ENCODE data around the gene PUM2.
"Not testable (repeated sequence)": the region's sequence is repeated elsewhere in the genome, so short reads cannot be mapped to it uniquely, and the experiment has no call there.

PUM2 gene

DNA sequence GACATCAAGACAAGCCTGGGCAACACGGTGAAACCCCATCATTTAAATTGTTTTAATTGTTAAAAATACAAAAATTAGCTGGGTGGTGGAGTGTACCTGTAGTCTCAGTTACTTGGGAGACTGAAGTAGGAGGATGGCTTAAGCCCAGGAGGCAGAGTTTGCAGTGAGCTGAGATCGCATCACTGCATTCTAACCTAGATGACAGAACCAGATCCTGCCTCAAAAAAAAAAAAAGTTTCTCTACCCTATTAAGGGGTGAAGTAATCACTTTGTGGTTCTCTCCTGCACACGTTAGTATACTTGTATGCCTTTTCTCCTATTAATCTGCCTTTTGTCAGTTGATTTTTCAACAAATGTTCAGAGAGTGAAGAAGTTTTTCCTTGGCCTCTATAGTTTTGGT is 18.1 kb upstream of the PUM2 start:
- no peak for DNase-seq

DNA sequence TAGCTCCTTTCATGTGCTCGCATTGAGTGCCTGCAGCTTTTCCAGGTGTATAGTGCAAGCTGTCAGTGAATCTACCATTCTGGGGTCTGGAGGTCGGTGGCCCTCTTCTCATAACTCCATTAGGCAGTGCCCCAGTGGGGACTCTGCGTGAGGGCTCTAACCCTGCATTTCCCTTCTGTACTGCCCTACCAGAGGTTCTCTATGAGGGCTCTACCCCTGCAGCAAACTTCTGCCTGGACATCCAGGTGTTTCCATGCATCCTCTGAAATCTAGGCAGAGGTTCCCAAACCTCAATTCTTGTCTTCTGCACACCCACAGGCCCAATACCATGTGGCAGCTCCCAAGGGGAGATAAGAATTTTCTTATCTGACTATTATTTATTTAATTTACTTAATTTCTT is 17.3 kb upstream of the PUM2 start:
- DNase-seq = not testable (repeated sequence)

DNA sequence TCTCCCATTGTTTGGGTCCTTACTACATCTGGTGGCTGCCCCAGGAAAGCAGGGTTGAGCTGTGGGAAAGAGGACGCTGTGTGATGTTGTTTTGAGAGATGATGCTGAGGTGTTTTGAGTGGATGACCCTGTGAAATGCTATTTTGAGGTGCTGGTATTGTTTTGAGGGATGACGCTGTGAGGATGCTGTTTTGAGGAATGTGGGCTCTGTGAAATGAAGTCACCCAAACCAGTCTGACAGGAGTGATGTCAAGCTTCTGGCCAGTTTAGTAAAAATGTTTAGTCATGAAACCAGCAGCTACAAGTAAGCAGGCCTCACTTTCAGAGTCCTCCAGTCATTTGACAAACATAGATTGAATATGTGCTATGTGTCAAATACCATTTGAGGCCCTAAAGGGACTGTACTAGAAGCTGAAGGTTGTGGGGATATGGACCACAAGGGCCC is 16.1 kb upstream of the PUM2 start:
- no peak for DNase-seq

DNA sequence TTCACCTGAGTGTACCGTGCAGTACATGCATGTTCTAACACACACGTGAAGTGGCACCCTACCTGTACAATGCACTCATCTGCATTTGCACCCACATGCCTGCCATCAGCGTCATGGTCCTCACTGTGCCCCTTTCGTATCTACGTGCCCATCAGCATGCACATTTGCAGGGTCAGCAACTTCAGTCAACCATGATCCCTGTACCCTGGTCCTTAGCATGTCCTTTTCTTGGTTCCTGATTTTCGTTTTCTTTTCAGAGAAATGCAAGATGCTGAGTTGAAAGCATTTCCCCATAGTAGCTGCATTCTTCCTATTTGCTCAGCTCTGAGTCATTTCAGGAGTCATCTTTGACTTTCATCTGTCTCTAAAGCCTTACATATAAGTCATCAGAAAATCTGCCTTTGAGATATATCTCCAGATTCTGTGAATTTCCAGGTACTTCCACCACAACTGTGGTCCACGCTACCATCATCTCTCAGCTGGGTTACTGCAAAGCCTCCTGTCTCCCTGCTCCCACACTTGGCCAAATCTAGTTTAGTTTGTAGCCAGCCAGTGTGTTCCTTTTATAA is 14.7 kb upstream of the PUM2 start:
- no peak for DNase-seq

DNA sequence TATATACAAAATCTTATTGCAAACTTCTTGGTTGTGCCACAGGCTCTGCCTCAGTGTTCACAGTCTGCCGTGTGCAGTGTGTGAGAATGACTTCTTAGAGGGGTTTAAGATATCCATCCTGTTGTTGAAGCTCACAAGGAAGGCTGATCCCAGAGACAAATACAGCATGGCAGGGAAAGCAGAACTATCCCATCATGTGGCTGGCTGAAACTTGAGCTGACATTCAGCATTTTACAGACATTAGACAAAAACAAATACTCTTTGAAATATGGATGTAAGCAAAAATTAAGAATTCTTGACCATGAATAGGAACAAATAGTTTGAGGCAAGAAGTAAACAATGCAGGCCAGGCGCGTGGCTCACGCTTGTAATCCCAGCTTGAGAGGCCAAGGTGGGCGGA is 12.9 kb upstream of the PUM2 start:
- no peak for DNase-seq

DNA sequence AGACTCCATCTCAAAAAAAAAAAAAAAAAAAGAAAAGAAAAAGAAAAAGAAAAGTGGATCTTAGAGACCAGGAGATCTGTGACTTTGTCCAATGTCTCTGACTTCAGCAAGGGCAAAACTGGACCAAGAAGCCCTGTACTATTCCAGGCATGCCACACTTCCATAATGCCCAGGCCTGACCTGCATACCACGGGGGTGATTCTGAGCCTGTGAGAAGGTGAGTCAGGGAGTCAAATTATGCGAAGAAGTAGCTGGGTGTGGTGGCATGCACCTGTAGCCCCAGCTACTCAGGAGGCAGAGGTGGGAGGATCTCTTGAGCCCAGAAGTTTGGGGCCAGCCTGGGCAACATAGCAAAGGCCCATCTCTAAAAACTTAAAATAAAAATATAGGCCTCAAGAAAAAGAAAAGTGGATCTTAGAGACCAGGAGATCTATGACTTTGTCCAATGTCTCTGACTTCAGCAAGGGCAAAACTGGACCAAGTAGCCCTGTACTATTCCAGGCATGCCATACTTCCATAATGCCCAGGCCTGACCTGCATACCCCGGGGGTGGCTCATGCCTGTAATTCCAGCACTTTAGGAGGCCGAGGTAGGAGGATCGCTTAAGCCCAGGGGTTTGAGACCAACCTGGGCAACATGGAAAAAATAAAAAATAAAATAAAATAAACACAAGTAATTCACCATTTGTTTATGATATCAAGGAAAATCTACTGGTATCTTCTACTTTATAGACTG is 12.2 kb upstream of the PUM2 start:
- DNase-seq = no peak

DNA sequence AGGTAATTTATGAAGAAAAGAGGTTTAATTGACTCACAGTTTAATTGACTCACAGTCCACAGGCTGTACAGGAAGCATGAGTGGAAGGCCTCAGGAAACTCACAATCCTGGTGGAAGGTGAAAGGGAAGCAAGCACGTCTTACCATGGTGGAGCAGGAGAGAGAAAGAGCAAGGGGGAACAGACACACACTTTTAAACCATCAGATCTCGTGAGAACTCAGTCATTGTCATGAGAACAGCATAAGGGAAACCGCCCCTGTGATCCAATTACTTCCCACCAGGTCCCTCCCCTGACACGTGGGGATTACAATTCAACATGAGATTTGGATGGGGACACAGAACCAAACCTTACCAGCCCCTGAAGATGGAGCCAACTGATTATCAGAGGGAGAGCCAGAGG is 11.2 kb upstream of the PUM2 start:
- DNase-seq = no peak

DNA sequence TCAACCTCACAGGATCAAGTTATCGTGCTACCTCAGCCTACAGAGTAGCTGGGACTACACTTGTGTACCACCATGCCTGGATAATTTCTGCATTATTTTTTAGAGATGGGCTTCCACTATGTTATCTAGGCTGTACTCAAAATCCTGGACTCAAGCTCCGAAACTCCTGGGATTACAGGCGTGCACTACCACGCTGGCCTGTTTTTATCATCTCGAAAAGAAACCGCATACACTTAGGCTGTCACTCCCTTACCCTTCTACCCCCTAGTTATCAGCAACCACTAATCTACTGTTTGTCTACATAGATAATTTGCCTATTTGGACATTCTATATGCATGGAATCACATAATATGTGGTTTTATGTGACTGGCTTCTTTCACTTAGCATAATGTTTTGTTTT is 8.5 kb upstream of the PUM2 start:
- peak; percentile 37 for DNase-seq

DNA sequence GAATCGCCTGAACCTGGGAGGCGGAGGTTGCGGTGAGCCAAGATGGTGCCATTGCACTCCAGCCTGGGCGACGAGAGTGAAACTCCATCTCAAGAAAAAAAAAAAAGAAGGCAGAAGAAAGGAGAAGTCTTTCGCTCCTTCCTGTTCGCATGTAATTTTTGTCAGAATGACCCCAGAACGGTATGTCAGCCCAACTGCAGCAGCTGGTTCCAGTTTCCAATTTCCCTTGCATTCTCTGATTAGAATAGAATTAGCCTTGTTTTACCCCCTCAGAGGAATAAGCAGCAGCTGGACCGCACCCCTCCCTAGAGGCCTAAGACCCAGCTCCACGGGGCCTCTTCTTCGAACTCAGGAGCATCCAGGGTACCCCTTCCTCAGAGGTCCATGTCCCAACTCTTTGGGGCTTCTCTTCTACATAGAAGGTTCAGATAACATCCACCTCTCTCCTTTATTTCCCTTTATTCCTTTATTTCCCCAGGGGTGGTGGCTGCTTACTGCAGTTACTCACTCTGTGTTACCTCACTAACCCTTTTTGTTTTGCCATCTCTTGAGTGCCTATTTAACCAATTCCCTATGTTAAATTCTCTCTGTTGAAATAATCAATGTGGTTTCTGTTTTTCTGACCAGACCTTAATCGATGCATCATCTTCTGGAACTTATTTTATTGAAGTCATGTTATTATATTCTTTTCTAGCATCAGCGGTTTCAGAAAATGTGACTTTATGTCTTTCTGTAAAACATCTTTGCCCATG is 7.2 kb upstream of the PUM2 start:
- DNase-seq = no peak

DNA sequence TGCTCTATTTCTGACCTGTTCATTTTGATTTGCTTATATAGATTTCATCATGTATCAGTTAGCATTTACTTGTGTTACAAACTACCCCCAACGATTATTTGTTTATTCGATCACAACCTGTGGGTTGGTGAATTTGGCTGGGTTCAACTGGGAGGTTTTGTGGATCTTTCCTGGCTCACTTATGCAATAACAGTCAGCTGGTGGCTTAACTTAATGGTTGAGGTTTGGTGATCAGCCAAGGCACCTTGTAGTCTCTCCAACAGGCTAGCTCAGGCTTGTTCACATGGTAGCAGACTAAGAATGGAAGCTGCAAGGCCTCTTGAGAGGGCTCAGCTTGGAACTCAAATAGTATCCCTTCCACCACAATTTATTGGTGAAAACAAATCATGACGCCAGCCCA is 5.4 kb upstream of the PUM2 start:
- DNase-seq = peak; percentile 63

DNA sequence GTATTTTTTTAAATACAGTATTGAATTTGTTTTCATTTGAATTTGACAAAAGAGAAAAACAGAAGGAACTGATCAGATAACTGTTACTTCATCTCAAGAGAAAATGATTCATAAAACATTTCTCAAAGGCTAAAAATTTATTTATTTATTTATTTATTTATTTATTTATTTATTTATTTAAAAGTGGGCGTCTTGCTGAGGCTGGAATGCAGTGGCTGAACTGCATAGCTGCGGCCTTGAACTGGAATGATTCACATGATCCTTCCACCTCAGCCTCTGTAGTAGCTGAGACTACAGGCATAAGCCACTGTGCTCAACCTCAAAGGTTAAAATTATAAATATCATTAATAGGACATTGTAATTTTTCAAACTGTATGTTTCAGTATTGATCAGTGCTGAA is 4.5 kb upstream of the PUM2 start:
- DNase-seq = no peak

DNA sequence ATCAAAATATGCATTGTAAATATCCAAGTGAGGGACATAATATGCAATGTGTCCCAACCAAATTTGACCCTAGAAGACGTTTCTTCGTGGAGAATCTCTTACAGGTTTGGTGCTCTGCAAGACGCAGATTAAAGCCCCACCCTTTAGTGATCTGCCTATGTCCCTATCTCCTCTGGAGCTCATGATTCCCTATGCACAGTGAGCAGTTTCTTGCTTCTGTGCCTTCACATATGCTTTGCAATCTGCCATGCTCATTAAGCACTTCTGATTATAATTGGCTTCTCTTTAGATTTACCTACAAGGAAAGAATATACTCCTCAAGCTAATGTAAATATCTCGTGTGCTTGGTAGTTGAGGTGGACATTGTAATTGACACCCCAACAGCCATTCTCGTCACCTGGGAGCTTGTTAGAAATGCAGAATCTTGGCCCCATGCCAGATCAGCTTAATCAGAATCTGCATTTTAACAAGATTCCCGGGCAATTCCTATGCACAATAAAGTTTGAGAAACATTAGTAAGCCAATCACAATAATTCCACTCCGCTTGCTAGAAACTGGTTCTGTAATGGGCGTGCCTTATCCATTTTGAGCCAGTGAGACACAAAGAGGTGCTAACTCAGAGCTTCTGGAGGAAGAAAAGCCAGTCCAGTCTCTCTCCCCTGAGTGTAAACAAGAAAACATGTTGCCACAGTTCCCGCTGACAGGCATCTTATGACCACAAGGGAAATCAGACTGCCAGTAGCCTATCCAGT is 2.8 kb upstream of the PUM2 start:
- DNase-seq = peak; percentile 34

DNA sequence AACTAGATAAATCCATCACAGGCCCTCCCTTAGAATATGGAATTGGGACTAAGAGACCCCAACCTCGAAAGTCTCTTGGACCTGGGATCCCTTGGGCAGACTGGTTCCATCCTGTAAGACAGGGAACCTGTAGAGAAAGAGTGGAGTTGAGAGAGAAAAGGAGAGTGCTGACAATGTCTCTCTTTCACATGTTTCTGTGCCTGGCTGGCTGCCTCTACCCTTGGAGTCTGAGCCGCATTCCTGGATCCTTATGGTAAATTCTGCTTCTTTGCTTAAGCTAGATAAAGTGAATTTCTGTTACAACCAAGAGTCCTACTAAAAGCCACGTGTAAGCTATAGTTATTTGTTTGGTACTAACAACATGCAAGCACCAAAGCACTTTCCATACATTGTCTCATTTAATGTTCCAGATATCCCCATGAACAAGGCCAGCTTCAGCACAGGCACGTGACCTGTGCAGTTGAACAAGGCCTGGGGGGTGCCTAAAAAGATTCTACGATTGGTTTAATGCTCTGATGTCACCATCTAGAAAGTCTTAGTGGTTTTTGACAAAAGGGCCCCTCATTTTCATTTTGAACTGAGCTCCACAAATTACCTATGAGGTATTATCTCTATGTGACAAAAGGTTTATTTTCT is 2.1 kb upstream of the PUM2 start:
- no peak for DNase-seq

DNA sequence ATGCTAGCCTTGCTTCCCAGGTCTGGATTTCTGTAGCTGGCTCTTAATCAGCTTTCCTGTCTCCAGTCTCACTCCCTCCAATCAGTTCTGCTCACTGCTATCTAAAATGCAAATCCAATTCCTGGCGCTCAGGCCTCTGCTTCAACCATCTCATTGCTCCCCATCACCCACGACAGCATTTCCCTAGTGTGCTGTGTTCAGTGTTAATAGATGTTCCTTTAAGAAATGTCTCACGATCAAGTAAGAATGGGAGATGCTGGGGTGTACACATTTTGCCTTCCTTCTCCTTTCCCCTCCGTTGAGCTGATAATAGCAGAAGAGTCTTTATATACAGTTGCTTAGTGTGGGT is 1.6 kb upstream of the PUM2 start:
- peak; percentile 37 for DNase-seq

DNA sequence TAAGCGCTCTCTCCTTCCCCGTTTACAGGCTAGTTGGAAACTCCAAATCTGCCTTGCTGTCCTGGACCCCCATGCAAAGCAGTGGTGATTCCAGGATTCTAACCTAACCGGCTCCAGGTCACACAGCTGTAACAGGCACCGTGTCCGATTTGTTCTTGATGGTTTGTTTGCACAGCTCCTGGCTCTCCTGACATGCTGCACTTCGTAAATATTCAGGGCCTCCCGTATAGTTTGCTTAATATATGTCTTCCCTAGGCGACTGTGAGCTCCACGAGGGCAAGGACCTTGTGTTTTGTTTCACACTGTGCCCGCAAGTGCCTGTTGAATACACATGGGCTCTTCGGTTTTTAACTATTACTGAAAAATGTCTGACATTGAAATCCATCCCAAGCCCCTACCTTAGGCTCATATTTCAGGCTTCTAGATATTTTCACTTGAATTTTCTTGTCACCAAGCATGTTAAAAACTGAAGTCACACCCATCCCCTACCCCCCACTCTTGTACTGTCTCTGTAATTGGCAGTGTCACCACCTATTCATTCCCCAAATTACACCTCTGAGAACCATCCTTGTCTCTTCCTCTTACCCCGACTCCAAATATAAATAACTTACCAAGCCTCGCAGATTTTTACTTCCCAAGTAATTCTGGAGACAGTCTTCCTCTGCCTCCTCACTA is 1.0 kb upstream of the PUM2 start:
- no peak for DNase-seq

DNA sequence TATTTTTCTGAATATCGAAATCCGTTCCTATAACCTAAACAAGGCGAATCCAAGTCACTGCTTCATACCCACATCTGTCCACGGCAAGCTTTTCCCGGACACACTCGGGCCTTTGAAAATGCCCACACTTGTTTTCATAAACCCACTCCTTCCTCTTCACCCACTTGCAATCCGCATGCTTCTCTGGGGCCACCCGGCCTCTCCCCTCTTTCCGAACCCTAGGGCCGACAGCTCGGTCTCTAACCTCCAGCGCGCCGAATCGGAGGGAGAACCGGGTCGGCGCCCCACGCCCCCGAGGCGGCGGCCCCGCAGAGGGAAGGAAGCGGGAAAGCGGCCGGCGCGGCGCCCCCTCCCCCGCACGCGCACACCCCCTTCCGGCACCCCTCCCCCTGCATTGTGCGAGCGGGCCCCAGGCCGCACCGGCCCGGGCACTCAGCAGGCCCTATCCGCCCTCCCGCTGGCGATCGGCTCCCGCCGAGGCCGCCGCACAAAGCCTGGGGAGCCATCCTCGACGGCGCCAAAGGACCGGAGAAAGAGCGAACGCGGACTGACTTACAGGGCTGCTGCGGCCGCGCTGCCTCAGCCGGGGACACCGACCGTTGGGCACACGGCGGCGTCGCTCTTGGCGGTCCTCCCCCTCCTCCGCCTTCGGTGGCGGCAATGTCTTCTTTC is 467 bp downstream of the PUM2 start:
- peak; percentile 79 for DNase-seq

DNA sequence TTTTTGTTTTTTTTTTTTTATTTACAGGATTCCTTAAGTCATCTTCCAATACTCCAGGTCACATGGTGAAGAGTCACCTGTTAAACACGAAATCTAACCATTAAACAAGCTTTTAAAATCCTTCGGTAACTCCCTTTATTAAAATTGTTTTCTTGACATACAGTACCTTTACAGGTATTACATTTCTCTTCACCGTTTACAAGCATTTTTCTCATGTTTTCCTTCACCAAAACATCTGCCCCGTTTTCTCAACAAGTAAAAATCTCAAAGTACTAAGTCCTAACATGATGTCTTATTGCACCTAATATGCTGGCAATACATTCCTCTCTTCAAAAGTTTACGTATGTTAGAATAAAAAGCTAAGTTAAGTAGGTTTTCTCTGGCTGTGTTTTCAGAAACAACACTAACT is 1.1 kb downstream of the PUM2 start:
- DNase-seq = peak; percentile 46

DNA sequence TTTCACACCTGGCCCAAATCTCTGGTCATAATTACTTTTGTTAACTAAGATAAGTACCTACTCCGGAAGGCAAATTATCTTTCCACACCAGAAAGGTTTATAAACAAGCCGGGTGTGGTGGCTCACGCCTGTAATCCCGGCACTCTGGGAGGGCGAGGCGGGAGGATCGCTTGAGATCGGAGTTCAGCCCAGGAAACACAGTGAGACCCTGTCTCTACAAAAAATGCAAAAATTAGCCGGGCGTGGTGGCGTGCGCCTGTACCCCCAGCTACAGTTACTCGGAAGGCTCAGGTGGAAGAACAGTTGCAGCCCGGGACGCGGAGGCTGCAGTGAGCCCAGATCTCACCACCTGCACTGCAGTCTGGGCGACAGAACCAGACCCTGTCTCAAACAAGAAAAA is 2.1 kb downstream of the PUM2 start:
- no peak for DNase-seq

DNA sequence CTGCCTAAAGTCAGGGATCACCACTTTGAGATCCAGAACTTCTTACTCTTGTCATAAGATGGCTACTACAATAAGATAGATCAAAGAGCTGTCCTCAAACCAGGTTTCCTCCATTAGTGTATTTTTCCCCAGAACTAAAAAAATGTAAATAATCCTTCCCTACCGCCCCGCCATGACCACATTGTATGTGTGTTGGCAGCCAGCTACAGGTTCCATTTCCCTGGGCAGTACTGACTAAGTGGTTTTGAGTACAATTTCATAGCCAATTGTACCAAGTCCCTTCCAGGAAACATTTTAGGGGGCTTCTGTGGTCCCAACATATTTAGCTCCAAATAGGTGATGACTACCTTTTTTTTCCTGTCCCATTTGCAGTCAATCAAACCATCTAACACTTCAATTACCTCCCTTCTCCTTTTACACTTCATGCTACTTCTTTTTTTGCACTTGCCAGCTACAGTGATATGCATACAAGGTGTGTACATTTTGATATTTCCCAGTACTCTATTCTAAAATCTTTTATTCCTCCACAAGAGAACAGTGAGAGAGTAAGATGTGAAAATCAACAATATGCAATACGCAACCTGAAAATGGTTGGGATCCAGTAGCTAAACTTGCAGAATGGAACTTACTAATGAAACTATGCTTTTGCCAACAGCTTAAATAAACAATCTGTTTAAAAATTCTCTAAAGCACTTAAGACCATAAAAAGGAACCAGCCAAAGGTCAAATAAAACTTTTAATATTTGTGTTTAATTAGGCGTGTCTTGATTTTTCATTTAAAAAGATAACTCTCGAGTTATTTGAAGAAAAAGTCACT is 3.9 kb downstream of the PUM2 start:
- no peak for DNase-seq

DNA sequence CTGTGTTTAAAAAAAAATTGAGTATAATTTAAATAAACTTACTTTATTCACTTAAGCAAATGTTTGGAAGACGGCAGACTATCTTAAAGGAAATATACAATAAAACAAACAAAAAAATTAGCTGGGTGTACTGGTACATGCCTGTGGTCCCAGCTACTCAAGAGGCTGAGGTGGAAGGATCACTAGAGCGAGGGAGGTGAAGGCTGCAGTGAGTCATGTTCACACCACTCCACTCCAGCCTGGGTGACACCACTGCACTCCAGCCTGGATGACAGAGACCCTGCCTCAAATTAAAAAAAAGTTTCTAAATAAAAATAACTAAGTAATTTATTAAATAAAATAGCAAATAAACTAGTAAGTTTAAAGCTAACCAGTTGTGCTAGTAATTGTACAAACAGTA is 7.5 kb downstream of the PUM2 start:
- no peak for DNase-seq

DNA sequence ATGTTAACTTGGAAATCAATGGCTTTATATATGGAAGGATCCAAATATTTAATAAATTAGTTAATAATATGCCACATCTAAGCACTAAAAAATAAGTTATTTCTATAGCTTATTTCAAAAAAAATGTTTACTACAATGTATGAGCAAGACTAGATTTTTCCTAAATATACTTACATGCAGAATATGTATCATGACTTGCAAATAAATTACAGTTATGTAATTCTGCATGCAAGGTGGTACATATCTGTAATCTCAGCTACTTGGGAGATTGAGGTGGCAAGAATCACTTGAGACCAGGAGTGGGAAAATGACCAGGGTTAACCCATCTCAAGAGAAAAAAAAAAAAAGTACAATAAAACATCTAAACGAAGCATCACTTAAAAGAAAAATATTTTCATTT is 11.6 kb downstream of the PUM2 start:
- no peak for DNase-seq
